ENCODE results near the gene TNFRSF14. TPM values are rescaled to one million over a fixed set of nuclear protein-coding genes. Genes with fewer than 3 reads are reported as not detected.

Gene TNFRSF14
- total RNA-seq, 1 donor from 2014 or later, result 8.6 TPM

DNA sequence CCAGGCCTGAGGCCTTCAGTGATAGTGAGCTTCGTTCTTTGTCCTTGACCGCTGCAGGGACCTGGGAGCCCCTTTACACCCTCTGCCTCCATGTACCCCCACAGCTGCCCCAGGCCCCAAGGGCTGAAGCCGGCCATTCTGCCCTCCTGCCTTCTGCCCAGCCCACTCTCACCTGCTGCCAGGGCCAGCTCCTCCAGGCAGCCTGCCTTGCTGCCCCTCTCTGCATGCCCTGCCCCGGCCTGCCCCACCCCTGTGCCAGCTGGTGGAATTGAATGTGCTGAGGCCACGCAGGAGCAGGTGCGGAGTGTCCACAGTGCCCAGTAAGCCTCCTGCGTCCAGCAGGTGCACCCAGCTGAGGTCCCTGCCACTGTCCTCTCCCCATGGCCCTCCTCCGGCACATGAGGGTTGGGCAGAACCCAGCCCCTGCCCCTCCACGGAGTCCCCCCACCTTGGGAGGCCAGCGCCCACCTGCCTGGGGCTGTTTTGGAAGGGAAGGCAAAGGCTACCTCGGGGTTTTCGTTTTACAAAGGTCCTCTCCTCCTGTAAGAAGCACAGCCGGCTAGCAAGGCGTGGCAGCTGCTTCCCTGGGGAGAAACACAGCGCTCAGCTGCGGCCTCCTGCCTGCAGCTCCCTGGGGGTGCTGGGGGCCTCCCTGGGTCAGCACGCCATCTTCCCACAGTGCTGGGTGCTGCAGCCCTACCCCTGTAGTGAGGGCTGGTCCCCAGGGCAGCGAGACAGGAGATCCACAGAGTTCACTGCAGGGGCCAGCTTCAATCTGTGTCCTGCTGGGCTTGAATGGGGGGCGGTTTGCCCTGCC lies 55.7 kb downstream of the TNFRSF14 start:
- DNase-seq (ENCODE audit: low read depth), result peak; percentile 65

- DNase-seq (ENCODE audit: low read depth), result no peak
Measured at GRCh38 chr1:2612591-2613365, 56.6 kb downstream of the TNFRSF14 start.

Other genes with a start within 250 kb of the TNFRSF14 start
- gene MORN1, start 164.8 kb upstream of the TNFRSF14 start, total RNA-seq, result 8.8 and 14.2 TPM in 2 replicates
- gene RER1, start 164.5 kb upstream of the TNFRSF14 start, total RNA-seq, result 58.1 and 64.6 TPM in 2 replicates
- 54.4 and 62.5 TPM in 2 replicates for gene PEX10, start 143.8 kb upstream of the TNFRSF14 start, total RNA-seq
- 0.21 and 0.57 TPM in 2 replicates for gene PLCH2, start 80.1 kb upstream of the TNFRSF14 start, total RNA-seq
- 19.4 and 27.5 TPM in 2 replicates for gene PANK4, start 29.8 kb upstream of the TNFRSF14 start, total RNA-seq
- gene HES5, start 26.1 kb upstream of the TNFRSF14 start, total RNA-seq, result not detected in 2 replicates
- gene PRXL2B, start 30.4 kb downstream of the TNFRSF14 start, total RNA-seq, result 15.3 and 21.5 TPM in 2 replicates
- 0.10 and 0.37 TPM in 2 replicates for gene MMEL1, start 76.6 kb downstream of the TNFRSF14 start, total RNA-seq
- gene TTC34, start 245.3 kb downstream of the TNFRSF14 start, total RNA-seq, result 0.16 and 0.32 TPM in 2 replicates

All from myocyte (in vitro differentiated cells).